PC-9 (cell line): Measurements from ENCODE around the gene CNTNAP2. TPM values are rescaled to one million over a fixed set of nuclear protein-coding genes. Genes with fewer than 3 reads are reported as not detected.
"Not testable (repeated sequence)": the region's sequence is repeated elsewhere in the genome, so short reads cannot be mapped to it uniquely, and the experiment has no call there.

Source experiments
- BruUV-seq: library from RNA; stranded (reverse); fragments of 400-500 nt; replicated peaks from 2 replicates; lab custom pipeline; 2021; lab: Mats Ljungman, UMichigan
- CTCF ChIA-PET: fragments of 300-600 bp; sonication (Branson Sonifier 250); formaldehyde crosslinking; loops from one replicate; lab custom pipeline; 2022; ENCODE audit warnings: antibody characterized with exemption; lab: Charles Lee
- POLR2A ChIA-PET: fragments of 300-600 bp; sonication (Branson Sonifier 250); formaldehyde crosslinking; loops from one replicate; lab custom pipeline; 2022; ENCODE audit warnings: antibody characterized with exemption; ENCODE audit not compliant: unreplicated experiment; lab: Charles Lee
- DNase-seq, 2 experiments: peaks; one replicate each; pipeline versions ENCODE4 v3.0.0 to v3.0.0-alpha.2; 2015 to 2022; ENCODE audit warnings: mixed read lengths in 1 of 2
- H2AFZ ChIP-seq: fragments of 200-600 bp; sonication (generic); 2 replicates; pipeline ENCODE4 v1.8.1; 2017; ENCODE audit warnings: antibody characterized with exemption
- H3F3A ChIP-seq: fragments of 200-600 bp; sonication (generic); 2 replicates; pipeline ENCODE4 v1.8.1; 2017; ENCODE audit warnings: antibody characterized with exemption, mild to moderate bottlenecking, low read depth; ENCODE audit not compliant: insufficient read depth
- H3K27ac ChIP-seq: fragments of 200-600 bp; sonication (generic); 2 replicates; pipeline ENCODE4 v1.6.1; 2016; ENCODE audit warnings: mixed run types
- H3K27me3 ChIP-seq: fragments of 200-600 bp; sonication (generic); 2 replicates; pipeline ENCODE4 v1.6.1; 2016; ENCODE audit warnings: low read depth, mixed run types; ENCODE audit not compliant: insufficient read depth
- H3K36me3 ChIP-seq: fragments of 200-600 bp; sonication (generic); 2 replicates; pipeline ENCODE4 v1.6.1; 2016; ENCODE audit warnings: low read depth, mixed run types
- H3K4me1 ChIP-seq: fragments of 200-600 bp; sonication (generic); replicated peaks from 2 replicates; pipeline ENCODE4 v1.6.1; 2016; ENCODE audit warnings: mixed run types; ENCODE audit not compliant: insufficient read depth
- H3K4me2 ChIP-seq: fragments of 200-600 bp; sonication (generic); 2 replicates; pipeline ENCODE4 v1.6.1; 2017; ENCODE audit warnings: mixed run types
- H3K4me3 ChIP-seq: fragments of 200-600 bp; sonication (generic); 2 replicates; pipeline ENCODE4 v1.6.1; 2016; ENCODE audit warnings: mixed run types
- H3K79me2 ChIP-seq: fragments of 200-600 bp; sonication (generic); 2 replicates; pipeline ENCODE4 v1.6.1; 2017; ENCODE audit warnings: low read depth, mixed run types
- H3K9me2 ChIP-seq: fragments of 200-600 bp; sonication (generic); 2 replicates; pipeline ENCODE4 v1.8.1; 2017; ENCODE audit warnings: mild to moderate bottlenecking; ENCODE audit not compliant: insufficient read depth
- H3K9me3 ChIP-seq: fragments of 200-600 bp; sonication (generic); 2 replicates; pipeline ENCODE4 v1.8.1; 2016; ENCODE audit warnings: low read depth; ENCODE audit not compliant: insufficient read depth
- H4K20me1 ChIP-seq: fragments of 200-600 bp; sonication (generic); 2 replicates; pipeline ENCODE4 v1.8.1; 2017; ENCODE audit not compliant: insufficient read depth
- CTCF ChIP-seq: fragments of 200-600 bp; sonication (generic); conservative IDR thresholded peaks from 2 replicates; pipeline ENCODE4 v1.6.1; 2017; ENCODE audit warnings: mixed run types, antibody characterized with exemption, mild to moderate bottlenecking, moderate library complexity
- EZH2 ChIP-seq: fragments of 200-600 bp; sonication (generic); IDR thresholded peaks from 2 replicates; pipeline ENCODE4 v1.8.0; 2017; ENCODE audit warnings: antibody characterized with exemption, low read depth
- intact Hi-C: fragments of 100-400 bp; cut with micrococcal nuclease; formaldehyde crosslinking; loops from one replicate; pipeline ENCODE4 v1.10.0; 2022; ENCODE audit not compliant: unreplicated experiment
- total RNA-seq: library from RNA; stranded (reverse); gene quantifications from 2 replicates; pipeline ENCODE4 v1.2.3, GENCODE V29; 2021

CNTNAP2 gene
- total RNA-seq, 1 experiment from 2014 or later = not detected

DNA sequence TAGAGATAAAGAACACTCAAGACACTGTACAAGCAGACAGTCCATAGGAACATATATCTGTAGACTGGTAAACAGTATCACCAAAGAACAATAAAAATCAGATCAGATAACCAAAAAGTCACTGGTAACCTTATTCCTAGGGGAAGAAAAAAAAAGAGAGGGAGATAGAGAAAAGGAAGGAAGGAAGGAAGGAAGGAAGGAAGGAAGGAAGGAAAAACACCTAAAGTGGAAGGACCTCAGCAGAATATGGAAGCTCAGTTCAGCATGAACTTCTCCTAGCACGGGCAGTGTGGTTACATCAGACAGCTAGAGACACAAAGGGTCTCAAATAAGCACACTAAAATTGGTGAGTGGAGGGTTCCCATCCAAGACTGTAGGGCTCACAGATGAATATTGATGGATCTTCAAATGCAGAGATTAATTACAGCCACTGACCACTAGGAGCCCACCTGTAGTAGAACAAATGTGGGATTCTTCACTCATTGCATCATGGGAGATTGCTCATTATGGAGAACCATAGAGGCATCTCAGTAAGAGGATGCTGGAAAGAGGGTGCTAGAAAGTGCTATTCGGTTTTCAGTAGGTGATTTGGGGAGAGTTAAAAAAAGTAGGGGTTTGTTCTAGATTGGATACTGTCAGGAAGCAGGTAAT lies 2180.5 kb downstream of the CNTNAP2 start:
- no peak for DNase-seq
- ChIA-PET CTCF (no interaction called here), POLR2A (no interaction called here)
- intact Hi-C loops = no loop called here
- BruUV-seq = no TSS peak
- H3K36me3 ChIP-seq = no peaks in the 10 kb centered on the region
- H2AFZ ChIP-seq = no peak overlapping the region
- no peaks in the 10 kb centered on the region for H3F3A ChIP-seq
- no peaks in the 10 kb centered on the region for H3K4me1 ChIP-seq
- no peak overlapping the region for H3K27ac ChIP-seq
- no peaks in the 10 kb centered on the region for H3K79me2 ChIP-seq
- H3K27me3 ChIP-seq = peaks cover 11% of the 10 kb centered on the region; the same call in 1 of the 2 replicates
- no peaks in the 10 kb centered on the region for H4K20me1 ChIP-seq
- TF ChIP-seq CTCF (peak; percentile 32; the same call in 1 of the 2 replicates), EZH2 (no peak)
- no peaks in the 10 kb centered on the region; the same call in 1 of the 2 replicates for H3K9me3 ChIP-seq
- no peaks in the 10 kb centered on the region for H3K9me2 ChIP-seq
- H3K4me2 ChIP-seq = no peak overlapping the region
- no peak overlapping the region for H3K4me3 ChIP-seq

- H3K4me2 ChIP-seq, H2AFZ ChIP-seq, H3K27me3 ChIP-seq, H3K9me3 ChIP-seq, H3K4me1 ChIP-seq, H3K79me2 ChIP-seq, intact Hi-C loops, BruUV-seq, H3K9me2 ChIP-seq, CTCF ChIA-PET, H4K20me1 ChIP-seq, H3K36me3 ChIP-seq, H3F3A ChIP-seq, POLR2A ChIA-PET, H3K4me3 ChIP-seq, DNase-seq, H3K27ac ChIP-seq: not testable (repeated sequence)
Observed at GRCh38 chr7:148298768-148299167, 2182.2 kb downstream of the CNTNAP2 start.

- Histone ChIP-seq H3K4me1 (no peaks in the 10 kb centered on the region), H3K4me2 (no peak overlapping the region), H3K36me3 (no peaks in the 10 kb centered on the region), H2AFZ (no peak overlapping the region), H4K20me1 (no peaks in the 10 kb centered on the region), H3K27me3 (peaks cover 7% of the 10 kb centered on the region; the same call in 1 of the 2 replicates), H3F3A (no peaks in the 10 kb centered on the region), H3K9me2 (no peaks in the 10 kb centered on the region), H3K4me3 (no peak overlapping the region), H3K27ac (no peak overlapping the region), H3K79me2 (no peaks in the 10 kb centered on the region), H3K9me3 (no peaks in the 10 kb centered on the region; the same call in 1 of the 2 replicates)
- intact Hi-C loops = no loop called here
- ChIA-PET CTCF (no interaction called here), POLR2A (no interaction called here)
- BruUV-seq = no TSS peak
- DNase-seq = no peak
- TF ChIP-seq CTCF = no peak
- no peak for TF ChIP-seq EZH2
Observed at GRCh38 chr7:148299350-148300276, 2183.0 kb downstream of the CNTNAP2 start.

- H3K79me2 ChIP-seq, intact Hi-C loops, H3K4me2 ChIP-seq, H3K4me3 ChIP-seq, H3K27ac ChIP-seq, H4K20me1 ChIP-seq, H3K36me3 ChIP-seq, BruUV-seq, CTCF ChIA-PET, H3K9me2 ChIP-seq, H3K4me1 ChIP-seq, H2AFZ ChIP-seq, H3K27me3 ChIP-seq, DNase-seq, POLR2A ChIA-PET, H3K9me3 ChIP-seq, H3F3A ChIP-seq: not testable (repeated sequence)
Observed at GRCh38 chr7:148302436-148302835, 2185.8 kb downstream of the CNTNAP2 start.
